GM13976 (cell line): ENCODE results near the gene PKNOX1.
"Not testable (repeated sequence)": the region's sequence is repeated elsewhere in the genome, so short reads cannot be mapped to it uniquely, and the experiment has no call there.

Experiments used
- DNase-seq: peaks from one replicate; pipeline ENCODE4 v3.0.0; 2012; ENCODE audit warnings: low spot score
- CTCF ChIP-seq: IDR thresholded peaks from 2 replicates; pipeline ENCODE4 v1.5.1; 2012; ENCODE audit warnings: borderline replicate concordance, mild to moderate bottlenecking; ENCODE audit not compliant: insufficient read depth; ENCODE audit errors: extremely low read depth, missing control alignments, control extremely low read depth
- in situ Hi-C: fragments of 300-500 bp; cut with MboI; formaldehyde crosslinking; loops from one replicate; pipeline ENCODE4 v1.12.0; 2022; ENCODE audit warnings: low sequenced_read_pairs, mixed read lengths, inconsistent platforms; ENCODE audit not compliant: unreplicated experiment

The PKNOX1 gene

GRCh38 chr21:42956824-42957630 is 17.3 kb upstream of the PKNOX1 start:
- in situ Hi-C loops: no loop called here
- no peak for DNase-seq
- no peak for TF ChIP-seq CTCF

- in situ Hi-C loops, DNase-seq: not testable (repeated sequence)
Observed at GRCh38 chr21:42958122-42958521, 16.2 kb upstream of the PKNOX1 start.

DNA sequence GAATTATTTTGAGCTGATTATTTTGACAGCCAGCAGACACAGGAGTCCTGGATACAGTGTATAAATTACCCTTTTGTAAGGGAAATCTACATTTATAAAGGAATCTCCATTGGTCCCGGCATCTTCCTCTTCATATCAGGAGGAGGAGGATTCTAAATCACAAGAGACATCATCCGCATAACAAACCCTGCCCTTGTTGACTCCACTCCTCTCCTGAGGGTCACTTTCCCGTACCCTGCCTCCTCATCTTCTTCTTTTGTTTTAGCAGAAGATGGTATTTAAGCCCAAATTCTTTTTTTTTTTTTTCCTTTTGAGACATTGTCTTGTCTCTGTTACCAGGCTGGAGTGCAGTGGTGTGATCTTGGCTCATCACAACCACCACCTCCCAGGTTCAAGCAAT is 14.6 kb upstream of the PKNOX1 start:
- DNase-seq: no peak
- no peak for TF ChIP-seq CTCF
- in situ Hi-C loops: no loop called here

- no peak for DNase-seq
- no peak for TF ChIP-seq CTCF
- in situ Hi-C loops: no loop called here
Observed at GRCh38 chr21:42962380-42963007, 11.9 kb upstream of the PKNOX1 start.

DNA sequence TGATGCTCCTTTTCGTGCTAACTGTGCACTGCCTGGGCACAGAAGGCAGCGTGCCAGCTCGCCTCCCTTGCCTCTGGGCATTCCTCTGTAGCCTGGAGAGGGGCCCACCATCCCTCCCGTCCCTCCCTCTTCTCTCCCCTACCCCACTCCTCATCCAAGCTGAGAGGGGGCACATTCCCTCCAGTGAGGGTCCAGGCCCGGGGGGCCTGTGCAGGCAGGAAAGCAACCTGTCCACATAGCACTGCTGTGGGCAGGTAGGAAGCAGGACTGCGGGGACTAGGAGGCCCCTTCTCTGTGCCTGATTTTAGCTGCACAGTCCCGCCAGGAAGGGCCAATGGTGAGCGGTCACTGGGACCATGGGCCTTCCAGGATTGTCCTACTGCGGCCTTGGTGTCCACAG is 10.3 kb upstream of the PKNOX1 start:
- DNase-seq: no peak
- TF ChIP-seq CTCF: no peak
- in situ Hi-C loops: no loop called here

DNA sequence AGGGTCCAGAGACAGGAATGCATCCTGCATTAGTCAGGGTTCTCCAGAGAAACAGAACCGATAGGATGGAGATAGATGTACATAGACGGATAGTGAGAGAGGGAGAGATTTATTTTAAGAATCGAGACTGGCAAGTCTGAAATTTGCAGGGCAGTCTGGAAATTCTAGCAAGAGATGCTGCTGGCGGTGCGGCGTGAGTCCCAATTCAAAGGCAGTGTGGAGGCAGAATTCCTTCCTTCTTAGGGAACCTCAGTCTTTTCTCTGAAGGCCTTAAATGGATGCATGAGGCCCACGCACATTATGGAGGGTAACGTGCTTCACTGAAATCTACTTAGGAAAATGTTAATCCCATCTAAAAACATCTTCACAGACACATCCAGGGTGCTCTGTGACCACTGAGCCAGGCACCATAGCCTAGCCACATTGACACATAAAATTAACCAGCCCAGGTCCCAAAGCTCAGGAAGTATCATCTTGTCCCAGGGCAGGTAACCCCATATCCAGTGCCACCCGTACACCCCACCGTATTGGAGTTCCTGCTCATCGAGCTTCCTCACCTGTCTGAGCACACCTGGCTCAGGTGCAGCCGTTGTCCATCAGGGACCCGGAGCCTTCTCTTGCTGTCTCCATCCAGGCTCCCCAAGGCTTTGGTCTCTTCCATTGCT is 9.7 kb upstream of the PKNOX1 start:
- in situ Hi-C loops: no loop called here
- no peak for DNase-seq
- no peak for TF ChIP-seq CTCF

GRCh38 chr21:42965211-42965560 is 9.2 kb upstream of the PKNOX1 start:
- TF ChIP-seq CTCF: no peak
- in situ Hi-C loops: no loop called here
- DNase-seq: no peak

DNA sequence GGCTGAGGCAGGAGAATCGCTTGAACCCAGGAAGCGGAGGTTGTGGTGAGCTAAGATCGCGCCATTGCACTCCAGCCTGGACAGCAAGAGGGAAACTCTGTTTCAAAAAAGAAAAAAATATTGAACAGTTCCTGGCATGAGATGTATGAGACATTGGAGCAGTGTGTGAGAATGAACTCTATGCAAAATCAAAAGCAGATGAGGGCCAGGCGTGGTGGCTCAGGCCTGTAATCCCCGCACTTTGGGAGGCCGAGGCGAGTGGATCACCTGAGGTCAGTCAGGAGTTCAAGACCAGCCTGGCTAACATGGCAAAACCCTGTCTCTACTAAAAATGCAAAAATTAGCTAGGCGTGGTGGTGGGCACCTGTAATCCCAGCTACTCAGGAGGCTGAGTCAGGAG is 6.7 kb upstream of the PKNOX1 start:
- in situ Hi-C loops, DNase-seq: not testable (repeated sequence)
